Hepatocyte (in vitro differentiated cells): Measurements from ENCODE around the gene CNN3. TPM values are rescaled to one million over a fixed set of nuclear protein-coding genes. Genes with fewer than 3 reads are reported as not detected.

Experiments
- DNase-seq: peaks from one replicate; pipeline ENCODE4 v3.0.0-alpha.2; 2016; ENCODE audit warnings: low spot score
- H2AFZ ChIP-seq: fragments of 200-600 bp; sonication (generic); 2 replicates; pipeline ENCODE4 v1.6.0; 2016; ENCODE audit warnings: antibody characterized with exemption, mild to moderate bottlenecking
- H3K27ac ChIP-seq: fragments of 200-600 bp; sonication (generic); 2 replicates; pipeline ENCODE4 v1.5.1; 2016; ENCODE audit warnings: mild to moderate bottlenecking
- H3K27me3 ChIP-seq: fragments of 200-600 bp; sonication (generic); 2 replicates; pipeline ENCODE4 v1.6.1; 2016
- H3K36me3 ChIP-seq: fragments of 200-600 bp; sonication (generic); replicated peaks from 2 replicates; pipeline ENCODE4 v1.5.1; 2016; ENCODE audit warnings: low read depth; ENCODE audit not compliant: insufficient read depth
- H3K4me1 ChIP-seq: fragments of 200-600 bp; sonication (generic); 2 replicates; pipeline ENCODE4 v1.5.1; 2016; ENCODE audit warnings: mild to moderate bottlenecking, moderate library complexity; ENCODE audit not compliant: insufficient read depth
- H3K4me2 ChIP-seq: fragments of 200-600 bp; sonication (generic); 2 replicates; pipeline ENCODE4 v1.6.0; 2016
- H3K4me3 ChIP-seq: fragments of 200-600 bp; sonication (generic); 2 replicates; pipeline ENCODE4 v1.5.1; 2016; ENCODE audit warnings: mild to moderate bottlenecking
- H3K79me2 ChIP-seq: fragments of 200-600 bp; sonication (generic); 2 replicates; pipeline ENCODE4 v1.6.0; 2017; ENCODE audit warnings: mild to moderate bottlenecking
- H3K9me2 ChIP-seq: fragments of 200-600 bp; sonication (generic); replicated peaks from 2 replicates; pipeline ENCODE4 v1.6.0; 2017; ENCODE audit warnings: mild to moderate bottlenecking; ENCODE audit not compliant: insufficient read depth
- H3K9me3 ChIP-seq: fragments of 200-600 bp; sonication (generic); 2 replicates; pipeline ENCODE4 v1.5.1; 2016; ENCODE audit warnings: low read depth, mild to moderate bottlenecking
- H4K20me1 ChIP-seq: fragments of 200-600 bp; sonication (generic); 2 replicates; pipeline ENCODE4 v1.6.0; 2016; ENCODE audit warnings: mild to moderate bottlenecking; ENCODE audit not compliant: insufficient read depth, poor library complexity, severe bottlenecking
- CTCF ChIP-seq: fragments of 200-600 bp; sonication (generic); IDR thresholded peaks from 2 replicates; pipeline ENCODE4 v1.5.1; 2016; ENCODE audit warnings: antibody characterized with exemption, mild to moderate bottlenecking; ENCODE audit not compliant: poor library complexity
- EZH2 ChIP-seq: fragments of 200-600 bp; sonication (generic); IDR thresholded peaks from 2 replicates; pipeline ENCODE4 v1.6.1; 2016; ENCODE audit warnings: antibody characterized with exemption, mild to moderate bottlenecking, borderline replicate concordance
- EZH2phosphoT487 ChIP-seq: fragments of 200-600 bp; sonication (generic); IDR thresholded peaks from one replicate; pipeline ENCODE4 v1.6.1; 2018; ENCODE audit warnings: antibody characterized with exemption, mild to moderate bottlenecking, low read depth, moderate library complexity; ENCODE audit not compliant: unreplicated experiment, severe bottlenecking
- WGBS: methylation state at CpG from one replicate; pipeline ENCODE4 v1.1.6; 2016; ENCODE audit warnings: low lambda C conversion rate; ENCODE audit errors: missing lambda C conversion rate; 5-methylcytosine and 5-hydroxymethylcytosine counted together
- polyA plus RNA-seq: library from polyadenylated mRNA; unstranded; fragments of >200 nt; fragmentation: Nextera tagmentation; extraction: Ambion mirVana; gene quantifications from 2 replicates; pipeline ENCODE4 v1.2.1, GENCODE V29; 2016
- total RNA-seq: library from RNA; depleted of rRNA; stranded (reverse); fragments of >200 nt; gene quantifications from 2 replicates; pipeline ENCODE4 v1.2.3, GENCODE V29; 2014

Gene CNN3
- total and polyA plus RNA-seq, 2 experiments from 2014 or later = 256 to 420 TPM

- DNase-seq = no peak
- H3K9me2 ChIP-seq = no peaks in the 10 kb centered on the region
- peak overlapping the region; percentile 92 for H3K27ac ChIP-seq
- peak overlapping the region; percentile 49 for H3K4me2 ChIP-seq
- H3K4me1 ChIP-seq = peaks cover 14% of the 10 kb centered on the region
- H4K20me1 ChIP-seq = no peaks in the 10 kb centered on the region
- TF ChIP-seq CTCF = no peak
- TF ChIP-seq EZH2phosphoT487 = no peak
- TF ChIP-seq EZH2 = no peak
- H3K36me3 ChIP-seq = no peaks in the 10 kb centered on the region
- no peaks in the 10 kb centered on the region for H3K27me3 ChIP-seq
- no peaks in the 10 kb centered on the region for H3K79me2 ChIP-seq
- no peaks in the 10 kb centered on the region for H3K9me3 ChIP-seq
- H2AFZ ChIP-seq = no peak overlapping the region
- 44% methylated on average over 6 of the region's 6 CpGs for WGBS
- no peak overlapping the region for H3K4me3 ChIP-seq
Observed at GRCh38 chr1:94884507-94884906, 42.4 kb downstream of the CNN3 start.

- no peak for TF ChIP-seq EZH2
- TF ChIP-seq CTCF = no peak
- Histone ChIP-seq H3K4me3 (no peak overlapping the region), H3K4me2 (peak overlapping the region; percentile 33), H3K27ac (peak overlapping the region; percentile 92), H3K79me2 (no peaks in the 10 kb centered on the region), H3K9me2 (no peaks in the 10 kb centered on the region), H3K9me3 (no peaks in the 10 kb centered on the region), H3K4me1 (peaks cover 14% of the 10 kb centered on the region), H4K20me1 (no peaks in the 10 kb centered on the region), H3K27me3 (no peaks in the 10 kb centered on the region), H3K36me3 (no peaks in the 10 kb centered on the region), H2AFZ (no peak overlapping the region)
- DNase-seq = peak; percentile 75
- 22% methylated on average over 6 of the region's 6 CpGs for WGBS
Observed at GRCh38 chr1:94884106-94884505, 42.8 kb downstream of the CNN3 start.

GRCh38 chr1:94883691-94884090 lies 43.2 kb downstream of the CNN3 start:
- H3K9me3 ChIP-seq = no peaks in the 10 kb centered on the region
- WGBS = 58% methylated on average over 4 of the region's 4 CpGs
- H3K36me3 ChIP-seq = no peaks in the 10 kb centered on the region
- peak overlapping the region; percentile 92 for H3K27ac ChIP-seq
- no peaks in the 10 kb centered on the region for H3K79me2 ChIP-seq
- H3K4me2 ChIP-seq = peak overlapping the region; percentile 33
- no peaks in the 10 kb centered on the region for H4K20me1 ChIP-seq
- DNase-seq = no peak
- H3K27me3 ChIP-seq = no peaks in the 10 kb centered on the region
- no peak for TF ChIP-seq CTCF
- TF ChIP-seq EZH2phosphoT487 = no peak
- no peaks in the 10 kb centered on the region for H3K9me2 ChIP-seq
- peak overlapping the region; percentile 2 for H2AFZ ChIP-seq
- H3K4me1 ChIP-seq = peaks cover 14% of the 10 kb centered on the region
- no peak overlapping the region for H3K4me3 ChIP-seq

- WGBS = 95% methylated on average over 5 of the region's 5 CpGs
- Histone ChIP-seq H3K27me3 (no peaks in the 10 kb centered on the region), H4K20me1 (no peaks in the 10 kb centered on the region), H3K4me2 (no peak overlapping the region), H3K9me3 (no peaks in the 10 kb centered on the region), H2AFZ (no peak overlapping the region), H3K9me2 (no peaks in the 10 kb centered on the region), H3K27ac (no peak overlapping the region), H3K36me3 (no peaks in the 10 kb centered on the region), H3K4me3 (no peak overlapping the region), H3K4me1 (peaks cover 7% of the 10 kb centered on the region), H3K79me2 (no peaks in the 10 kb centered on the region)
- TF ChIP-seq EZH2phosphoT487 (no peak), CTCF (no peak), EZH2 (no peak)
- DNase-seq = no peak
Observed at GRCh38 chr1:94878329-94878728, 48.6 kb downstream of the CNN3 start.
